Measurements from ENCODE around the gene MAST4.

The MAST4 gene

DNA sequence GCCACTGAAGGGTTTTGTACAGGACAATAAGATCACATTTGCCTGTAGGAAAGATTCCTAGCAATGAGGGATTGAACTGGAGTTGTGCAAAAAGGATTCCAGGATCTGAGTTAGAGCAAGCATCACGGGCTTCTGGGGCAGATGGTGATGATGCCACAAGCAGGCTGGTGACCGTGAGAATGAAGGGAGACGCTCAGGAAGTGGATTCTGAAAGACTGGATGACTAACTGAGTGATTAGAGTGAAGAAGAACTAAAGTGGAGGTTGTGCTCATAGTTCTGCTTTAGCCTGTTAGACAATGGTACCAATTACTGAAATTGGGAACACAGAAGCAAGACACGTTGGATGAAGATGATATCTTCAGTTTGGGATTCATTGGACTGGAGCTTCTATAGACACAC is 432.2 kb downstream of the MAST4 start:
- Histone ChIP-seq H3K9ac (no peak overlapping the region), H3K4me3 (ENCODE audit: low read depth, low read length) (no peak overlapping the region), H3K36me3 (ENCODE audit: control insufficient read depth, insufficient read depth, low read length) (no peaks in the 10 kb centered on the region), H3K4me2 (ENCODE audit: low read length) (no peak overlapping the region), H3K9me3 (ENCODE audit: control insufficient read depth, low read length) (no peaks in the 10 kb centered on the region), H3K27me3 (ENCODE audit: control insufficient read depth, insufficient read depth, low read length) (no peaks in the 10 kb centered on the region), H3K79me2 (peaks cover 43% of the 10 kb centered on the region), H2AFZ (no peak overlapping the region), H3K27ac (no peak overlapping the region), H3K4me1 (peaks cover 33% of the 10 kb centered on the region)
- TF ChIP-seq, protein P1, sequence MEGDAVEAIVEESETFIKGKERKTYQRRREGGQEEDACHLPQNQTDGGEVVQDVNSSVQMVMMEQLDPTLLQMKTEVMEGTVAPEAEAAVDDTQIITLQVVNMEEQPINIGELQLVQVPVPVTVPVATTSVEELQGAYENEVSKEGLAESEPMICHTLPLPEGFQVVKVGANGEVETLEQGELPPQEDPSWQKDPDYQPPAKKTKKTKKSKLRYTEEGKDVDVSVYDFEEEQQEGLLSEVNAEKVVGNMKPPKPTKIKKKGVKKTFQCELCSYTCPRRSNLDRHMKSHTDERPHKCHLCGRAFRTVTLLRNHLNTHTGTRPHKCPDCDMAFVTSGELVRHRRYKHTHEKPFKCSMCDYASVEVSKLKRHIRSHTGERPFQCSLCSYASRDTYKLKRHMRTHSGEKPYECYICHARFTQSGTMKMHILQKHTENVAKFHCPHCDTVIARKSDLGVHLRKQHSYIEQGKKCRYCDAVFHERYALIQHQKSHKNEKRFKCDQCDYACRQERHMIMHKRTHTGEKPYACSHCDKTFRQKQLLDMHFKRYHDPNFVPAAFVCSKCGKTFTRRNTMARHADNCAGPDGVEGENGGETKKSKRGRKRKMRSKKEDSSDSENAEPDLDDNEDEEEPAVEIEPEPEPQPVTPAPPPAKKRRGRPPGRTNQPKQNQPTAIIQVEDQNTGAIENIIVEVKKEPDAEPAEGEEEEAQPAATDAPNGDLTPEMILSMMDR (IDR thresholded peaks at IDR 0.05): no peak

DNA sequence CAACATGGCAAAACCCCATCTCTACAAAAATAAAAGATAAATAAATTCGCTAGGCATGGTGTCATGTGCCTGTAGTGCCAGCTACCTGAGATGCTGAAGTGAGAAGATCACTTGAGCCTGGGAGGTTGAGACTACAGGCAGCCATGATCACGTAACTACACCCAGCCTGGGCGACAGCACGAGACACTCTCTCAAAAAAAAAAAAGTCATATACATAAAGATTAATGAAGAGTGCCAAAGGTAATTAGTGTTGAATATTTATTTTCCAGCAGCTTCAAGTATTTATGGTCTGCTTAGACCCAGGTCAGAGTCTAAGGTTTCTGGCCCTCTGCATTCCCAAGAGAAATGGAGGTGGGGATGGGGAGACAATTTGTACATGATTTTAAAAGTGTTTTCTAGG is 432.7 kb downstream of the MAST4 start:
- Histone ChIP-seq H3K36me3 (ENCODE audit: control insufficient read depth, insufficient read depth, low read length) (no peaks in the 10 kb centered on the region), H3K4me3 (ENCODE audit: low read depth, low read length) (no peak overlapping the region), H3K27ac (no peak overlapping the region), H3K9me3 (ENCODE audit: control insufficient read depth, low read length) (no peaks in the 10 kb centered on the region), H3K4me2 (ENCODE audit: low read length) (no peak overlapping the region), H3K27me3 (ENCODE audit: control insufficient read depth, insufficient read depth, low read length) (no peaks in the 10 kb centered on the region), H3K9ac (no peak overlapping the region), H3K4me1 (peaks cover 39% of the 10 kb centered on the region), H2AFZ (no peak overlapping the region), H3K79me2 (peaks cover 40% of the 10 kb centered on the region)
- TF ChIP-seq, protein P1 (IDR thresholded peaks at IDR 0.05): no peak

DNA sequence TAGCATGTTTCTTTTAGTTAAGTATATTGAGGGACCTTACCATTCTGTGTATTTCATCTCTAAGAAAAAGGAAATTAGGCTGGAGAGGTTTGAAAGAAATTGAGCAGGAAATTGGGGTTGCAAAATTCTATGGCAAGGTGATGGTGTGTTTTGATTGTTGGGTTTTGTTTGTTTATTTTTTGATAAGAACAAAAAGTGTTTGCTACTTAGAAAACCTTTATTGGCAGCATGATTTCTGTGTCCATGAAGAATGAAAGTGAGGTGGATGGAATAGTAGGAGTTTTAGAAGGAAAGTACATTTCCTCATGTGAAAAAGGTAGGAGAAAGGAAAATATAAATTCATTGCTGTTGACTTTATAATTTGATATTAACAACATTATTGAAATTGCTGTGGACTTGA is 433.3 kb downstream of the MAST4 start:
- no peaks in the 10 kb centered on the region for H3K36me3 ChIP-seq (ENCODE audit: control insufficient read depth, insufficient read depth, low read length)
- H3K27ac ChIP-seq: no peak overlapping the region
- H3K4me3 ChIP-seq (ENCODE audit: low read depth, low read length): no peak overlapping the region
- H3K4me1 ChIP-seq: peaks cover 44% of the 10 kb centered on the region
- no peak overlapping the region for H2AFZ ChIP-seq
- no peaks in the 10 kb centered on the region for H3K9me3 ChIP-seq (ENCODE audit: control insufficient read depth, low read length)
- H3K4me2 ChIP-seq (ENCODE audit: low read length): no peak overlapping the region
- H3K27me3 ChIP-seq (ENCODE audit: control insufficient read depth, insufficient read depth, low read length): no peaks in the 10 kb centered on the region
- peaks cover 40% of the 10 kb centered on the region for H3K79me2 ChIP-seq
- no peak overlapping the region for H3K9ac ChIP-seq
- TF ChIP-seq, protein P1 (IDR thresholded peaks at IDR 0.05): no peak

- peak overlapping the region; percentile 16 for H3K4me2 ChIP-seq (ENCODE audit: low read length)
- H3K4me1 ChIP-seq: peaks cover 45% of the 10 kb centered on the region
- no peaks in the 10 kb centered on the region for H3K36me3 ChIP-seq (ENCODE audit: control insufficient read depth, insufficient read depth, low read length)
- no peaks in the 10 kb centered on the region for H3K27me3 ChIP-seq (ENCODE audit: control insufficient read depth, insufficient read depth, low read length)
- peaks cover 42% of the 10 kb centered on the region for H3K79me2 ChIP-seq
- TF ChIP-seq, protein P1 (IDR thresholded peaks at IDR 0.05): no peak
- no peaks in the 10 kb centered on the region for H3K9me3 ChIP-seq (ENCODE audit: control insufficient read depth, low read length)
- H3K9ac ChIP-seq: no peak overlapping the region
- no peak overlapping the region for H2AFZ ChIP-seq
- no peak overlapping the region for H3K4me3 ChIP-seq (ENCODE audit: low read depth, low read length)
- peak overlapping the region; percentile 31 for H3K27ac ChIP-seq
Measured at GRCh38 chr5:67030289-67031056, 434.3 kb downstream of the MAST4 start.

DNA sequence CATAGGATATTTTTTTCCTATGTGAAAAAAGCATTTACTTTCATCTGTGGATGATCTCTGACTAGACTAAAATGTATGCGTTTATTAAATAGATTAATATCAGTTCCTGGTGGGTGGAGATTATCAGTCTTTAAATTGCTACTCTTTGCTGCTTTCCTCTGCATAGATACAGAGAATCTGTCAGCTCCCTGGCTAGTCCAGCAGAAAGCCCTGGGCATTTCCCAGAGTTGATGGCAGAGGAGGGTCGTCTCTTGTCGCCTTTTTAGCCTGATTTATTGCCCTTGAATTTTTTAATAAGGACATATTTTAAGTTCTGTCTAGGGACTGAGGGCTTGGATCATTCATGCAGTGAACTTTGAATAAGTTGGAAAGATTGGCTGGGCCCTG is 434.9 kb downstream of the MAST4 start:
- Histone ChIP-seq H3K4me1 (peaks cover 50% of the 10 kb centered on the region), H3K27ac (peak overlapping the region; percentile 31), H3K36me3 (ENCODE audit: control insufficient read depth, insufficient read depth, low read length) (no peaks in the 10 kb centered on the region)

More for the DNA sequence above, 434.9 kb downstream of the MAST4 start:
- Histone ChIP-seq H3K4me2 (ENCODE audit: low read length) (peak overlapping the region; percentile 16), H3K9ac (no peak overlapping the region), H3K79me2 (peaks cover 47% of the 10 kb centered on the region), H3K4me3 (ENCODE audit: low read depth, low read length) (no peak overlapping the region), H2AFZ (no peak overlapping the region), H3K27me3 (ENCODE audit: control insufficient read depth, insufficient read depth, low read length) (no peaks in the 10 kb centered on the region), H3K9me3 (ENCODE audit: control insufficient read depth, low read length) (no peaks in the 10 kb centered on the region)
- TF ChIP-seq, protein P1 (IDR thresholded peaks at IDR 0.05): no peak
